ENCODE measurements around the gene ATPAF1.

GRCh38 chr1:46605232-46605631 is 62.9 kb downstream of the ATPAF1 start:
- no peak for TF ChIP-seq XRCC5 (IDR thresholded peaks at IDR 0.05; ENCODE audit: low read depth, low read length)
- TF ChIP-seq RAD21 (CRISPR knock-in tag; conservative IDR thresholded peaks at IDR 0.05 in 1 of 2, IDR thresholded peaks at IDR 0.05 in 1 of 2), result no peak
- TF ChIP-seq ZNF398 (CRISPR knock-in tag; IDR thresholded peaks at IDR 0.05), result no peak
- TF ChIP-seq, protein P1, sequence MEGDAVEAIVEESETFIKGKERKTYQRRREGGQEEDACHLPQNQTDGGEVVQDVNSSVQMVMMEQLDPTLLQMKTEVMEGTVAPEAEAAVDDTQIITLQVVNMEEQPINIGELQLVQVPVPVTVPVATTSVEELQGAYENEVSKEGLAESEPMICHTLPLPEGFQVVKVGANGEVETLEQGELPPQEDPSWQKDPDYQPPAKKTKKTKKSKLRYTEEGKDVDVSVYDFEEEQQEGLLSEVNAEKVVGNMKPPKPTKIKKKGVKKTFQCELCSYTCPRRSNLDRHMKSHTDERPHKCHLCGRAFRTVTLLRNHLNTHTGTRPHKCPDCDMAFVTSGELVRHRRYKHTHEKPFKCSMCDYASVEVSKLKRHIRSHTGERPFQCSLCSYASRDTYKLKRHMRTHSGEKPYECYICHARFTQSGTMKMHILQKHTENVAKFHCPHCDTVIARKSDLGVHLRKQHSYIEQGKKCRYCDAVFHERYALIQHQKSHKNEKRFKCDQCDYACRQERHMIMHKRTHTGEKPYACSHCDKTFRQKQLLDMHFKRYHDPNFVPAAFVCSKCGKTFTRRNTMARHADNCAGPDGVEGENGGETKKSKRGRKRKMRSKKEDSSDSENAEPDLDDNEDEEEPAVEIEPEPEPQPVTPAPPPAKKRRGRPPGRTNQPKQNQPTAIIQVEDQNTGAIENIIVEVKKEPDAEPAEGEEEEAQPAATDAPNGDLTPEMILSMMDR (IDR thresholded peaks at IDR 0.05 in 2 of 3, conservative IDR thresholded peaks at IDR 0.05 in 1 of 3; ENCODE audit: insufficient read depth in 2 of 3, low read depth in 1 of 3, low read length in 3 of 3), result no peak

All from K562 (cell line).